Caki2 (cell line): ENCODE data around the gene CNKSR3. TPM values are rescaled to one million over a fixed set of nuclear protein-coding genes. Genes with fewer than 3 reads are reported as not detected.

Source experiments
- DNase-seq: peaks from one replicate; pipeline ENCODE4 v3.0.0-alpha.2; 2015; ENCODE audit warnings: low read depth
- in situ Hi-C: cut with HindIII; loops from 2 replicates; pipeline ENCODE4 v1.10.0; 2016; ENCODE audit warnings: low sequenced_read_pairs, low pct_unique_long_range_greater_than_20kb, mixed read lengths
- total RNA-seq: library from RNA; depleted of rRNA; stranded (reverse); fragments of >200 nt; shearing (Covaris generic); gene quantifications from 2 replicates; pipeline ENCODE4 v1.2.3, GENCODE V29; 2014; ENCODE audit warnings: low replicate concordance

The CNKSR3 gene
- total RNA-seq, 1 experiment from 2014 or later, result 23.0 TPM

DNA sequence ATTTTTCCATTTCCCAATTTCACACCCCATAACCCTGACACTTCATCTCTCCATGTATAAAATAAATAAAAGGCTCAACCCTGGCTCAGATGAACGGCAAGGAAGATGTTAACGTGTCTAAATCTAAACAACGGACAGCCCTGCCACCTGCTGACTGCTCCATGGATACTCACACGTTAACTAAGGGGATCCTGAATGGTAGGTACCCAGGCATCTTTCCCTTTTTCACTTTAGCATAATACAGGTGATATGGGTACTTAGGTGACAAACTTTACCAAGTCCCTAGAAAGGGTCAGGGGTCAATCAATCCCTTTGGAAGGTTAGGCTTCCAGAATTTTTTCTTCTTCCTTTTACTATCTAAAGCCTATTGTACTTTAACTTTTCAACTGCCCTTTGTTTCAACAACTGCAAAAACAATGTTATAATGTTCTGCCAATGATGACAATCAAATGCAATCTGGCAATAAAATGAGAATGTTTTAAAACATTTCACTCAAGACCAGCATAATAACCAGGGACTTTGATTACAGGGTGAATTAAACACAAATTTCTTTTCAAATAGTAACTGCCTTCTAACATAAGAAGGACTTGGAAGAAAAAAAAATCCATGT, 101.5 kb downstream of the CNKSR3 start:
- in situ Hi-C loops, result no loop called here
- peak; percentile 21 for DNase-seq

DNA sequence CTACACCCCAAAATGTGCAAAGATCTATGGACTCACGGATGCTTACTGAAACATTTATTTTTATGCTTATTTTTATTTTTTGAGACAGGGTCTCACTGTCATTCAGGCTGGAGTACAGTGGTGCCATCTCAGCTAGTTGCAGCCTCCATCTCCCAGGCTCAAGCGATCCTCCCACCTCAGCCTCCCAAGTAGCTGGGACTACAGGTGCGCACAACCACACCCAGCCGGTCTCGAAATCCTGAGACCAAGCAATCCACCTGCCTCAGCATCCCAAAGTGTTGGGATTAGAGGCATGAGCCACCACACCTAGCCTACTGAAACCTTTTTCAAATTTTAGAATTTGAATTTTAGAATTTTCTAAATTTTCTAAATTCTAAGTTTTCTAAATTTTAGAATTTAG, 103.0 kb downstream of the CNKSR3 start:
- in situ Hi-C loops, result no loop called here
- DNase-seq, result no peak

DNA sequence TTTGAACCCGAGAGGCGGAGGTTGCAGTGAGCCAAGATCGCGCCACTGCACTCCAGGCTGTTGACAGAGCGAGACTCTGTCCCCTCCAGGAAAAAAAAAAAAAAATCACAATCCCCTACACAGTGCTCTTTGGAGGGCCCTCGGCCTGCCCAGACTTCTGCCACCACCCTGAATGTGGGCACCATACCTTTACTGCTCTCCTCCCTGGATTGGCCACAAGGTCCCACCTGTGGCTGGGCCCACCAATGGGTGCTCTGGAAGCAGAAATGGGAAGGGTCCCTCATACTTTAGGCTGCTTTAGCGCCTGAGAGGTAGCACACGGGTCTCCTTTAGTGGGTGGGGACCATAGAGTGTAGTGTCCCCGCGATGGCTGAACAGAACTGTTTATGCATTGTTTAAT, 103.6 kb downstream of the CNKSR3 start:
- DNase-seq, result no peak
- in situ Hi-C loops, result no loop called here

- in situ Hi-C loops, result no loop called here
- no peak for DNase-seq
Observed at GRCh38 chr6:154406301-154406700, 104.2 kb downstream of the CNKSR3 start.

GRCh38 chr6:154404791-154405400, 105.6 kb downstream of the CNKSR3 start:
- in situ Hi-C loops, result no loop called here
- DNase-seq, result peak; percentile 42

- peak; percentile 26 for DNase-seq
- in situ Hi-C loops, result no loop called here
Observed at GRCh38 chr6:154403788-154404187, 106.7 kb downstream of the CNKSR3 start.

DNA sequence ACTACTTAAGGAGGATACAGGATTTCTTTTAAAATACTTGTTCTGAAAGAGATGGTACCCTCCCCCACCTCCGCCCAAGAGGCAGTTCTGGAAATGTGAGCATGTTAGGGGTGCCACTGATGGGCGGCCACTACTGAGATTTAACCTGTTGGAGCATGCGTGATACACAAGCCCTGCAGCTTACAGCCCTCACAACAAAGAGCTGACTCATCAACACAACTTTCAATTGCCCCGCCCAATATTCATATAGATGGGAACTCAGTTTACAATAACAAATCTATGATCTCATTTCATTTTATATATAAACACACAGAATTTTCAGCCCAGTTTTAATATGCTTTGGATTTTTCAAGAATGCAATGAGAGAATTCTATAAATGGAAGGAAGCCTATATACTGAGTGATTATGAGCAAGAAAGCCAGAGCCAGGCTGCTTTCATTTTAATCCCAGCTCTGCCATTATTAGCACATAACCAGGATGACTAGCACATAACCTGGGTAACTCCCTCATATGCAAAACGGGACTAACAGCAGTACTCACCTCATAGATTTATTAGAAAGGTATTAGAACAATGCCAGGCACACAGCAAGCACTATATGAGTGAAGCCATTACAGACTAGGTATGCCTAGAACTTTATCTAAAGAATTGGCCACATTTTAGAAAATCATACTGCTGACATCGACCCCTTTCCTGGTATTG, 108.3 kb downstream of the CNKSR3 start:
- DNase-seq, result no peak
- in situ Hi-C loops, result no loop called here

DNA sequence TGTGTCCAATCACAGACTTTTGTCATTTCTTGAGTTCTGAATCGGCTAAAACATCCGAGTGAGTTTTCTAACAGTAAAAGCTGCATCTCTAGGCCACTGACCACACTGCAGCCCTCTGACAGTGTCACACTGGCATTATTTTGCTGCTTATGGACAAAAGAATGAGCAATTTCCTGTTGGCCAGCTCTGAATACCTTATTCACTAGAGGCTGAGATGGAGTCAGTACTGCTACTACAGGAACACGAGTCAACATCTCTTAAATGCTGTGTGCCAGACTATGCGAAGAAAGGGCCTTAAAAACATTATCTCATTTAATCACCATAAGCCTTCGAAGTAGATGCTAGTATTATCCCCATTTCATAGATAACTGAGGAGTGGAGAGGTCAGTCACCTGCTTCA, 111.4 kb downstream of the CNKSR3 start:
- DNase-seq, result no peak
- in situ Hi-C loops, result no loop called here

DNA sequence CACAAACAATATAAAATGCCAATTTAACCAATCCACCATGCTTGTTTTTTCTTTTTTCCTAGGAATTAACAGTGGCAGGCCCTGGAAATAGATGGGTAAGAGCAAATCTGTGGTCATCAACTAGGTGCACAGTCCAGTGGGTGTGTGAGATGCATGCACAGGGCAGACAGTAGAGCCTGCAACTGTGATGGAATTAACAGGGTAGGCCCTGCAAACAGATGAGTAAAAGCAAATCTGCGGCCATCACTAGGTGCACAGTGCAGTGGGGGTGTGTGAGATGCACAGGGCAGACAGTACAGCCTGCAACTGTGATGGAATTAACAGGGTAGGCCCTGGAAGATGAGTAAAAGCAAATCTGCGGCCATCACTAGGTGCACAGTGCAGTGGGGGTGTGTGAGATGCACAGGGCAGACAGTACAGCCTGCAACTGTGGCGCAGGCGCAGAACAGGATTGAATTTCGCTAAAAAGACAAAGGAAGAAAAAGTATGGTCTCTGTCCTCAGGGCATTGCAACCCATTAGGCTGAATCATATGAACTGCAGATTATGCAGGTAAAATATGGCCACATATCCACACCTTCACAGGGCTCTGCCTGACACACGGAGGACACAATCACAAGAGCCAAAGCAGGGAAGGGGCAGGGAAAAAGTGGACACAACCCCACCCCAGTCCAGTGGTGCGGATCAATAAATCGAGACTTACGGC, 112.8 kb downstream of the CNKSR3 start:
- no peak for DNase-seq
- in situ Hi-C loops, result no loop called here

DNA sequence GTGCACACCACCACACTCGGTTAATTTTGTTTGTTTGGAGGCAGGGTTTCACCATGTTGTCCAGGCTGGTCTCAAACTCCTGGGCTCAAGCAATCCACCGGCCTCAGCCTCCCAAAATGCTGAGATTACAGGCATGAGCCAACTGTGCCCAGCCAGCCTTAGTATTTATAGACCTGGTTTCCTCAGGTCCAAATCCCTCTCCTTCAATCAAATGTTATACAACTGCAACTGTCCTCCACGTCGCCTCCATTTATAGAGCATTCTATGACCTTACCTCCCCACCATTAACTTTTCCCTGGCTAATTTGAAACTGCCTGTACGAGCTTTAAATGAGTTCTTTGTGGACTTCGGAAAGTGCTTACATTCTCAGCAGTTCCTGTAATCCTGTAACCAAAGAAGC, 114.6 kb downstream of the CNKSR3 start:
- DNase-seq, result no peak
- in situ Hi-C loops, result no loop called here

- in situ Hi-C loops, result no loop called here
- DNase-seq, result no peak
Observed at GRCh38 chr6:154395316-154395715, 115.2 kb downstream of the CNKSR3 start.

GRCh38 chr6:154394571-154394970, 115.9 kb downstream of the CNKSR3 start:
- in situ Hi-C loops, result no loop called here
- no peak for DNase-seq

DNA sequence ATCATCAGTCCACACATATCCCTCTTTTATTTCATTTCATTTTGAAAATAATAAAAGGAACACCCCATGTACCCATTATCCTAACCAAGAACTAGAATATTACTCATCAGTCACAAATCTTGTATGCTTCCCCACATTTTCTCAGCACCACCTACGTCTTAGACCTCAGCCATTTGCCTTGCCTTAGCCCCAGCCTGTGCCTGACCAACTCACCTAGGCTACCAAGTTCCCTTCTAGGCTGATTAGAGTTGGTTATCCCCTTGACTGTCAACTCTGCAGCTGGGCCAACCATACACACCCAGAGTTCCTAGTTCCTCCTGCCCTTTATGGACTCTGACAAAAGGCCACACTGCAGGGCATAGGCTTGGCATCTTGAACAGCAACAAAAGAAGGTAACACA, 120.5 kb downstream of the CNKSR3 start:
- in situ Hi-C loops, result no loop called here
- DNase-seq, result no peak

DNA sequence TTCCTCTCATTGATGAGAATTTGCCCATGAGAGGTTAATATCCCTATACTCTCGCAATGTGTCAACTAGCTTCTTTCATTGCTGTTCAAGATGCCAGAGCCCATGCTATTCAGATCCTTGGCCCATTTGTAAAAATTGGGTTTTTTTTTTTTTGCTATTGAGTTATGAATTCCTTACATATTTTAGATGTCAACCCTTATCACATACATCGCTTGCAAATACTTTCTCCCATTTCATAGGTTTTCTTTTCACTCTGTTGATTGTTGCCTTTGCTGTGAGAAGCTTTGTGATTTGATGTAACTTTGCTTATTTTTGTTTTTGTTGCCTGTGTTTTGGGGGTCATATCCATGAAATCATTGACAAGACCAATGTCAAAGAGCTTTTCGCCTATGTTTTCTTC, 121.7 kb downstream of the CNKSR3 start:
- in situ Hi-C loops, result no loop called here
- DNase-seq, result no peak

DNA sequence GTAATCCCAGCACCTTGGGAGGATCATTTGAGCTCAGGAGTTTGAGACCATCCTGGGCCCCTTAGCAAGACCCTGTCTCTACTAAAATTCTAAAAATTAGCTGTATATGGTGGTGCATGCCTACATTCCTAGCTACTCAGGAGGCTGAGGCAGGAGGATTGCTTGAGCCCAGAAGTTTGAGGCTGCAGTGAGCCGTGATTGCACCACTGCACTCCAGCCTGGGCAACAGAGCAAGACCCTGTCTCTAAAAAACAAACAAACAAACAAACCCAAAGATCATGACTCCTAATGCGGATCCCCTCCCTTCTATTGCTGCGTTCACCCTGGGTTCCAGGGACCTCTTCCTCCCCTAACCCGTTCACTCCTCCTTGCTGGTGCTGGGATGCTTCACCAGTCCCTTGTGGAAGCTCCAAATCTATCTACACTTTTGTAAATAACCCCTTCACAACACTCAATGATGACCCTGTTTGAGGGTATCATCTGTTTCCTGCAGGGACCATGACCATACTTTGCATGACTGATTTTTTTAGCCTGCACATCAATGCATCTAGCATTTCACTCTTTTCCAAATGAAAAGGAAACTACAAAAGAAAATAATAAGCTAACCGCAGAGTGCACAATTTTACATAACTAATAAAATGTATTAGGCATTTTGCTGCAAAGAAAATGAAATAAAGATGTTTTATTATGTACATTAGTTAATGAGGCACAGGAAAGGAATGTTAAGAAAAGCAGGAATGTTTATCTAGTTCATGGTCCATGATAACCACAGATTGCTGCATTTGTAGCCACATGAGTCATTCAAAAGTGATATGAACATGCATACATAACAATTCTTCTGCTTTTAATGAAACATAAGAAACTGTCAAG, 123.4 kb downstream of the CNKSR3 start:
- in situ Hi-C loops, result no loop called here
- DNase-seq, result peak; percentile 75

DNA sequence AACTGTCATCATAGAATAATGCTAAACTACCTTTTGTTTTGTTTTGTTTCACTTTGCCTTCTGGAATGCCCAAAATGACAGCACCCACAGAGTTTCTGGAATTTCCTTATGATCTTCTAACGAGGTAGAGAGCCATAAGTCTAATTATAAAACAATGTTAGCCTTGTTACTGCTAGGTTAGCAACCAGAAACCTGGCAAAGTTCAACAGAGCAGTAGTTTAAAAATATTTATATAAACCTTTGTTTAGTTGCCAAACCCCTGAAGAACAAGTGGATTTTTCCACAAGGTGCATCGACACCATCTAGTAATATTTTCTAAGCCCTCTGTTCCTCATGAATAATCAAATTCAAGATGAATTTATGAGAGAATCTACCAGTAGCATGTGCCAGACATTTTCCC, 126.3 kb downstream of the CNKSR3 start:
- DNase-seq, result no peak
- in situ Hi-C loops, result no loop called here

DNA sequence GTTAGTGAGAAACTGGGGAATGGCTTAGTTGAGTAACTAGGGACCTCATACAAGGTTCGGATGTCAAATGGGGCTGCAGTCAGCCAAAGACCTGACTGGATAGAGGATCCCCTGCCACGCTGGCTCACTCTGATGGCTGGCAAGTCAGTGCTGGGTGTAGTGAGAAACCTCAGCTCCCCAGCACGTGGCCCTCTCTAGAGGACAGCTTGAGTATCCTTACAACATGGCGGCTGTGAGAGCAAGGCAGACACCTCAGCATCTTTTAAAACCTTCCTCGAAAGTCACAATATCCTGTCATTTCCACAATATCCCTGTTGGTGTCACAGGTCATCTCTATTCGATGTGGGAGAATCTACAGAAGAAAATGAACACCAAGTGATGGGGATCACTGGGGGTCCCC, 127.2 kb downstream of the CNKSR3 start:
- in situ Hi-C loops, result no loop called here

GRCh38 chr6:154382740-154383139, 127.7 kb downstream of the CNKSR3 start:
- no peak for DNase-seq
- in situ Hi-C loops, result no loop called here

More for the DNA sequence above, 127.2 kb downstream of the CNKSR3 start:
- DNase-seq, result no peak
